HG03097 (cell line): ENCODE results near the gene COBL.
"Not testable (repeated sequence)": the region's sequence is repeated elsewhere in the genome, so short reads cannot be mapped to it uniquely, and the experiment has no call there.

ENCODE experiments used
- ATAC-seq: cut with Tn5 transposase; IDR thresholded peaks from one replicate; pipeline ENCODE4 v1.9.1; 2021; ENCODE audit not compliant: unreplicated experiment, low FRiP score

COBL gene

DNA sequence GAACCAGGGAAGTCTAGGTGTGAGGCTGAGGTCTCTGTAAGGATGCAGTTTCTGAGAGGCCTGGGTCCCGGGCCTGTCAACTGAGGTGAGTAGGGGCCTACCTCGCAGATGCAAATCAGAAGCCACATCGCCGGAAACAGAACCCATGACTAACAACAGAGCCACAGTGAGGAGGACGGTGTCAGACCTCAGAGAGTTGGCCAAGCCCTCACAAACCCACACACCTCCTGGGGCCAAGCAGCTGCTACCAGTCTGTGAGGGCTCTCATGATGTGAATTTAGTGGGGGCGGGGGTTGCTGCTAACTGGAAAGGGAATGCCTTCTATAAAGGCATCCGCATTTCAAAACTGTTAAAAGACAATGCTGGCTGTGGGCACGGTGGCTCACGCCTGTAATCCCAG is 103.0 kb downstream of the COBL start:
- ATAC-seq, result no peak

DNA sequence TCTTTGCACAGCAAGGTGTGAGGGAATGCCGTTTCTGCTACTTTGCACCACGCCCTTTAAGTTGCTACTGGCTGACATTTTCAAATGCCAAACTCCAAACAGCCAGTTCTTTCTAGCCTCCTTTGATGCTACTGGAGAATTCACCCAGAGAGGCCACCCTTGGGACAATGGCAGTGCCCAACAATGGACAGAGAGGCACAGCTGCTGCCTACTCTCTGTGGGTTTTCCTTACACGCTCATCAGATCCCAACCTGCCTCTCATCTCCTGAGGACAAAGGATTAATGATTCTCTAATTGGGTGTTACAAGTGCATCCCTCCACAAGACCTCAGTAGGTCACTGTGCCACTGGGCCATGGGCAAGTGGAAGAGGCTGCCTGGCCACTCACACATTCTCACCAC is 105.8 kb downstream of the COBL start:
- no peak for ATAC-seq

DNA sequence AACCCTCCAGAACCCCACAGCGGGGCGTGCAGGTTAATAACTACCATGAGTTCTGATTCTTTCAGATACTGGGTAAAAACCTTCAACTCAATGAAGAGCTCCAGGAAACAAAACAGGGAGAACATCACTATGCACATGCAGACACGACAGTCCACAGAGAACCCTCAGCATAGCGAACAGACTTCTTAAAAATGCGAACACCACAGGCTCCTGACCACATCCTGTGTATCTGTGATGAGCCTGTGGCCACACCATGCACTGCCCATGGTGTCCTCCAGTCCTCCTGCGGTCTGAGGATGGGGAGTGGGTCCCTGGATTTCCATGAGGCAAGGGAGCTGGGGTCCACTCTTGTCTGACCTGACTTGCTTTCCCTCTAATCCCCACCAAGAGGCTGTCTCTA is 107.2 kb downstream of the COBL start:
- ATAC-seq, result no peak

DNA sequence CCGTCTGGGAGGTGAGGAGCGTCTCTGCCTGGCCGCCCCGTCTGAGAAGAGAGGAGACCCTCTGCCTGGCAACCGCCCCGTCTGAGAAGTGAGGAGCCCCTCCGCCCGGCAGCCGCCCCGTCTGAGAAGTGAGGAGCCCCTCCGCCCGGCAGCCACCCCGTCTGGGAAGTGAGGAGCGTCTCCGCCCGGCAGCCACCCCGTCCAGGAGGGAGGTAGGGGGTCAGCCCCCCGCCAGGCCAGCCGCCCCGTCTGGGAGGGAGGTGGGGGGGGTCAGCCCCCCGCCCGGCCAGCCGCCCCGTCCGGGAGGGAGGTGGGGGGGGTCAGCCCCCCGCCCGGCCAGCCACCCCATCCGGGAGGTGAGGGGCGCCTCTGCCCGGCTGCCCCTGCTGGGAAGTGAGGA is 108.5 kb downstream of the COBL start:
- ATAC-seq, result not testable (repeated sequence)

DNA sequence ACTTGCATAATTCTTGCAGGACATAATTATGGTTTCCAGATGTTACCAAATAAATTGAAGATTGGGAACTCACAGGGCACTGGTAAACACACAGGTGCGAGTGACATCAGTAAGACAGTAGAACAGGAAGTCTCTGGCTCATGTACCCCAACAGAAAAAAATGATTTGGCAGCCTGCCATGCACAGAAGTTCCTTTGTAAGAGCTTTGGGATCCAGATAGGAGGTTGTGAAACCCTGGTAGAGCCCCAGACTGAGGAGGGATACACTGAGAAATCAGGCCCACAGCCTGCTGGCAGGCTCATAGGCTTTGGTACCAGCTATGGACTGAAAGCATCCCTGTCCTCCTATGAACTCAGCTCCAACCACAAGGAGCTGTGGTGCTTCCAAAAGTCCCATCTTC is 118.0 kb downstream of the COBL start:
- ATAC-seq, result no peak

DNA sequence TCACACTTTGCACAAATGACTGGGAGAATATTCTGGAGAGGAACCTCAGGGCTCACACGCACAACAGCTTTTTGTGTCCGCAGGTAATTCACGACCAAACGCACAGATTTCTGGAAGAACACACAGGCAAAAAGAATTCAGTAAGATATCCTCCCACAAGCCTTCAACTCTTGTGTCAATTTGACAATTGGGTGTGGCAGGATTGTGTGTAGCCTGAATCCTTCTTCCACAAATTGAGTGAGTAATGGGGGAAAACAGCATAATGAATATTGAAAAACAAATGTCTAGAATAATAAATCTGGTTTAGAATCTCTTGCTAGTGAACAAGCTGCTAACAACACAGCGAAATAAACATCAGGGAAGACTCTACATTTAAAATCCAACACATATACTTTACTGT is 125.6 kb downstream of the COBL start:
- no peak for ATAC-seq

- no peak for ATAC-seq
Observed at GRCh38 chr7:51189777-51190176, 126.8 kb downstream of the COBL start.

DNA sequence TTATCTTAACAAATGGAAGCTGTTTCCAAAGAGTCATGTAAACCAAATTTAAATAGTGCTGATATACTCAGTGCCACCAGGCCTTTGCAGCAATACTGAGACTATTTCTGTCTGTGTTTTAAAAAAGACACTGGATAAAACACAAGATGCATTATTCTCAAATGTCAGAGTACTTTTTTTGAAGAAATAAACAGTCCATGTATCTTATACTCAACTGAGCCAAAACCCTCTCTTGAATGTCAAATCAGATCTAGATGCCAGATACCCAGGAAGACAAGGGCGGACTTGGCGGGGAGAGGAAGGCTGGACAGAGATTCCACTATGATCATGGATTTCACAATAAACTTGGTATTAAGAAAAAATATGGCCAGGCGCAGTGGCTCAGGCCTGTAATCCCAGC is 127.6 kb downstream of the COBL start:
- ATAC-seq, result no peak

- ATAC-seq, result no peak
Observed at GRCh38 chr7:51187941-51188340, 128.7 kb downstream of the COBL start.

- ATAC-seq, result no peak
Observed at GRCh38 chr7:51186531-51186930, 130.1 kb downstream of the COBL start.

GRCh38 chr7:51182636-51183166 is 133.9 kb downstream of the COBL start:
- ATAC-seq, result no peak

DNA sequence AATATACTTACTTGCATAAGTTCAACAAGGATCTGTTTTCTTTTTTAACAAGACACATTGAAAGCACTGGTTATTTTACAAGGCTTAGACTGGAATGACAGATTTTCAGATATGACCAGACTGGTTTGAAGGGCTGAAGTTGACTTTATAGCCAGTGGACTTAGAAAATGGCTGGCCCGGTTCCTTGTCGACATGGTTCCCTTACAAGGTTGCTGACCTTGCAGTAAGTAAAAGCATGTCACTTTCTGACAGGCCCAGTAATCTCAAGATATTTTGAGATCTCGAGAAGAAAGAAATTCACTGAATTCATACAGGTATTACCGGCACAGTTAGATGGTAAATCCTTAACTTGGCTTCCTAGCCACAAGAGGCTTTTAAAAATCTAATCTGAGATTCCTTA is 136.5 kb downstream of the COBL start:
- no peak for ATAC-seq

DNA sequence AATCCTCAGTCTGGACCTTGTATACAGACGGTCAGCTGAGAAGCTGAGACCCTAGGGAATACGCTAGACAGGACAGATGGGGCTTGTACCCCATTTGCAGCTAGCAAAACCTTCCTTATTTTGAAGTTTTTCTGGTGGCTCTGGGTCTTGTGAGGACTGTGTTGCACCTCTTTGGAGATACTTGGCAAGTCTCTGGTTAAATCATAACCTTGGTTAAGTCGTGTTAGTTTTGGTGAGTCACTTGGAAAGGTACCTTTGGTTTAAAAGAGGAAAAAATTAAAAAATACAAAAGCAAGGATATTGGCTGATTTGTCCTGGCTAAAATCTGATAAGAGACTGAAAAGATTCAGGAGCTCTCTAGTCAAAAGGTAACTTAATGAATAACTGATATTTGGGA is 140.6 kb downstream of the COBL start:
- no peak for ATAC-seq

GRCh38 chr7:51175316-51175991 is 141.2 kb downstream of the COBL start:
- no peak for ATAC-seq

DNA sequence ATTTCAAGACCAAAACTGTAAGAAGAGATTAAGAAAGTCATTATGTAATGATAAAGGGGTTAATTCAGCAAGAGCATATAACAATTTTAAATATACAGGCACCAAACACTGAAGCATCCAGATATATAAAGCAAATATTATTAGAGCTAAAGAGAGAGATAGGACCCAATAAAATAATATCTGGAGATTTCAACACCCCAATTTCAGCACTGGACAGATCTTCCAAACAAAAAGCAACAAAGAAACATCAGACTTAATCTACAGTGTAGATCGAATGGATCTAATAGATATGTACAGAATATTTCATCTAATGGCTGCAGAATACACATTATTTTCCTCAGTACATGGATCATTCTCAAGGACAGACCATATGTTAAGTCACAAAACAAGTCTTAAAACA is 151.3 kb downstream of the COBL start:
- ATAC-seq, result no peak

GRCh38 chr7:51162724-51163329 is 153.8 kb downstream of the COBL start:
- ATAC-seq, result peak; percentile 96

GRCh38 chr7:51161937-51162336 is 154.7 kb downstream of the COBL start:
- no peak for ATAC-seq

GRCh38 chr7:51160990-51161615 is 155.5 kb downstream of the COBL start:
- no peak for ATAC-seq

GRCh38 chr7:51160411-51160810 is 156.2 kb downstream of the COBL start:
- ATAC-seq, result no peak

GRCh38 chr7:51158742-51159445 is 157.7 kb downstream of the COBL start:
- no peak for ATAC-seq

DNA sequence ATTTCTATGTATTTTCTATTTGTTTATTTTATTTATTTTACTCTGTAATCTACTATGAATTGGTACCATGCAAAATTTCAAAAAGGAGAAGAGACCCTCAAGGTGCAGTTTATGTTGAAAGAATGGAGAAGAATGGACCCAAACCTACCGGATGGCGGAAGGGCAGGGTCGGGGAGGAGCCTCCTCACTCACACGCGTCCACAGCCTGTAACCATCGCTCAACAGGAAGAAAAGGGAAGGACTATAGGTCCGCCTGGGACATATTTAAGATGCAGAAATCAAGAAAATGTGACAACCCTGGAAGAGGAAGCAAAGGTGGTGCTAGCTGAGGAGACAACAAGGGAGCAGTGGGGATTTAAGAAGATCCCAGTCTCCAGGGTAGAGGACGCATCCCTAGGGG is 158.4 kb downstream of the COBL start:
- no peak for ATAC-seq
